HEK293T (cell line): ENCODE data around the gene WNK2.

Experiments
- ARNT ChIP-seq: fragments of 450-650 bp; IDR thresholded peaks from 2 replicates; pipeline ENCODE4 v1.6.1; 2017; ENCODE audit warnings: mild to moderate bottlenecking
- ELF4 ChIP-seq: fragments of 450-650 bp; IDR thresholded peaks from 2 replicates; pipeline ENCODE4 v1.6.1; 2017; ENCODE audit warnings: antibody characterized with exemption
- FOXK2 ChIP-seq: fragments of 450-650 bp; IDR thresholded peaks from 2 replicates; pipeline ENCODE4 v1.6.1; 2016; ENCODE audit warnings: mild to moderate bottlenecking
- FOXM1 ChIP-seq: fragments of 450-650 bp; IDR thresholded peaks from 2 replicates; pipeline ENCODE4 v1.6.1; 2017; ENCODE audit warnings: mild to moderate bottlenecking, borderline replicate concordance
- HDGF ChIP-seq: fragments of 450-650 bp; IDR thresholded peaks from 2 replicates; pipeline ENCODE4 v1.6.1; 2017; ENCODE audit warnings: antibody characterized with exemption, borderline replicate concordance
- L3MBTL2 ChIP-seq: fragments of 450-650 bp; conservative IDR thresholded peaks from 2 replicates; pipeline ENCODE4 v1.6.1; 2016; ENCODE audit warnings: mild to moderate bottlenecking
- LEF1 ChIP-seq: fragments of 450-650 bp; IDR thresholded peaks from 2 replicates; pipeline ENCODE4 v1.6.1; 2017; ENCODE audit warnings: mild to moderate bottlenecking, borderline replicate concordance
- NFRKB ChIP-seq: fragments of 450-650 bp; IDR thresholded peaks from 2 replicates; pipeline ENCODE4 v1.6.1; 2016; ENCODE audit warnings: mild to moderate bottlenecking, moderate library complexity
- SP1 ChIP-seq: fragments of 450-650 bp; IDR thresholded peaks from 2 replicates; pipeline ENCODE4 v1.6.1; 2017
- SUZ12 ChIP-seq: fragments of 450-650 bp; IDR thresholded peaks from 2 replicates; pipeline ENCODE4 v1.6.1; 2016; ENCODE audit warnings: mild to moderate bottlenecking
- TARDBP ChIP-seq: fragments of 450-650 bp; IDR thresholded peaks from 2 replicates; pipeline ENCODE4 v1.6.1; 2016
- TF ChIP-seq, protein P1 (sequence below): fragments of 450-650 bp; IDR thresholded peaks from 2 replicates; pipeline ENCODE4 v1.6.1; 2016

DNA sequence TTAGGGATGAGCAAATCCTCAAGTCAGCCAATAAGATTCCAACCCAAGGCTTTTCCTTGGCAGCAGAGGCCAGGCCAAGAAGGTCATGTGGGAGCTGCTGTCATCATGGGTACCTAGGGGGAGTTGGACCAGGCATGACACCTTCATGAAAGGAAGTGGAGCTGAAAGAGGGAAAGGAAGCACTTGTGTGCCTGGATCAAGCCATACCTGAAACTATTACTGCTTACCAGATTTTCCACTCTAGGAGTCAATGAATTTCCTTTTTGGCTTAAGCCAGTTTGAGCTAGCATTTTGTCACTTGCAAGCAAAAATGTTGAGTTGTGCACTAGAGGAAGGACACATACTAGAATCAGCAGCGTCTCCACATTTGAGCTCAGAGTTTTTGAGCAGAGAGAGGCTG, 14.5 kb upstream of the WNK2 start:
- TF ChIP-seq FOXK2 = no peak
- no peak for TF ChIP-seq NFRKB
- TF ChIP-seq L3MBTL2 = no peak
- no peak for TF ChIP-seq FOXM1
- no peak for TF ChIP-seq LEF1
- TF ChIP-seq TARDBP = no peak
- no peak for TF ChIP-seq SUZ12
- no peak for TF ChIP-seq ELF4
- no peak for TF ChIP-seq SP1
- TF ChIP-seq, protein P1, sequence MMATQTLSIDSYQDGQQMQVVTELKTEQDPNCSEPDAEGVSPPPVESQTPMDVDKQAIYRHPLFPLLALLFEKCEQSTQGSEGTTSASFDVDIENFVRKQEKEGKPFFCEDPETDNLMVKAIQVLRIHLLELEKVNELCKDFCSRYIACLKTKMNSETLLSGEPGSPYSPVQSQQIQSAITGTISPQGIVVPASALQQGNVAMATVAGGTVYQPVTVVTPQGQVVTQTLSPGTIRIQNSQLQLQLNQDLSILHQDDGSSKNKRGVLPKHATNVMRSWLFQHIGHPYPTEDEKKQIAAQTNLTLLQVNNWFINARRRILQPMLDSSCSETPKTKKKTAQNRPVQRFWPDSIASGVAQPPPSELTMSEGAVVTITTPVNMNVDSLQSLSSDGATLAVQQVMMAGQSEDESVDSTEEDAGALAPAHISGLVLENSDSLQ = no peak
- no peak for TF ChIP-seq HDGF
- TF ChIP-seq ARNT = no peak
